NCI-H2107 treated with DMSO at 0.1 percent for 48 hours (cell line): ENCODE data around the gene NUP50.

Experiments used
- DNase-seq: peaks from one replicate; lab custom pipeline; 2025; ENCODE audit not compliant: unreplicated experiment; lab: John Stamatoyannopoulos, UW

The NUP50 gene

GRCh38 chr22:45227645-45228400 is 64.1 kb downstream of the NUP50 start:
- no peak for DNase-seq

GRCh38 chr22:45228401-45228754 is 64.7 kb downstream of the NUP50 start:
- no peak for DNase-seq

GRCh38 chr22:45229181-45229580 is 65.5 kb downstream of the NUP50 start:
- DNase-seq: no peak

GRCh38 chr22:45230026-45230721 is 66.4 kb downstream of the NUP50 start:
- DNase-seq: no peak

- no peak for DNase-seq
These were observed 67.6 kb downstream of the NUP50 start for GRCh38 chr22:45231293-45231692.

- no peak for DNase-seq
These were observed 69.7 kb downstream of the NUP50 start for GRCh38 chr22:45233386-45233785.

GRCh38 chr22:45233827-45234226 is 70.1 kb downstream of the NUP50 start:
- DNase-seq: no peak

- DNase-seq: peak; percentile 91
These were observed 71.5 kb downstream of the NUP50 start for GRCh38 chr22:45235101-45235777.

- DNase-seq: peak; percentile 39
These were observed 72.2 kb downstream of the NUP50 start for GRCh38 chr22:45235851-45236342.

- no peak for DNase-seq
These were observed 73.6 kb downstream of the NUP50 start for GRCh38 chr22:45237065-45237990.
